GM19463 (cell line): Measurements from ENCODE around the gene GCNT2.
"Not testable (repeated sequence)": the region's sequence is repeated elsewhere in the genome, so short reads cannot be mapped to it uniquely, and the experiment has no call there.

Source experiments
- ATAC-seq: cut with Tn5 transposase; IDR thresholded peaks from one replicate; pipeline ENCODE4 v1.9.1; 2021; ENCODE audit warnings: mild to moderate bottlenecking, moderate library complexity; ENCODE audit not compliant: unreplicated experiment

The GCNT2 gene

GRCh38 chr6:10521104-10521808 lies at the start of gene GCNT2:
Gene GCNT2 (plus strand): TSS chr6:10521351. CDS start chr6:10528912, 7,561 bp downstream.
- ATAC-seq, result peak; percentile 66

GRCh38 chr6:10472634-10473033 lies 48.5 kb upstream of the GCNT2 start:
- no peak for ATAC-seq

GRCh38 chr6:10478187-10479040 lies 42.7 kb upstream of the GCNT2 start:
- peak; percentile 55 for ATAC-seq

- no peak for ATAC-seq
These were observed 41.0 kb upstream of the GCNT2 start for GRCh38 chr6:10479939-10480700.

DNA sequence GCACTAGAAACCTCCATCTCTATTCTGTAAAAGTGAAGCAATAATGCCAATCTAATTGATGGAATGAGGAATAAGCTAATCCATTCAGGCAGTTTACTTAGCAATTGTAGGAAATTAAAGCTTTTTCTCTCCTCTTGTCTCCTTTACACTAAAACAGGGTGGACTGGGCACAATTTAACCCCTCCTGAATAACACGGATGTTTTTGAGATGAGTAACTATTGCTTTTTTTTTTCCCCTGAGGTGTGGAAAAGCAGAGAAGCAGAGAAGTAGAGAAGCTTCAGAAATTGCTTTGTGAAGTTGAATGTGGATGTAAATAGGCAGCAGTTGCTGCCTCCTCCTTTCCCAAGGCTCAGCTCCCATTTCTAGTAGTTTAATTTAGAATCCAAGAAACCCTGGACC lies 40.0 kb upstream of the GCNT2 start:
- ATAC-seq, result no peak

DNA sequence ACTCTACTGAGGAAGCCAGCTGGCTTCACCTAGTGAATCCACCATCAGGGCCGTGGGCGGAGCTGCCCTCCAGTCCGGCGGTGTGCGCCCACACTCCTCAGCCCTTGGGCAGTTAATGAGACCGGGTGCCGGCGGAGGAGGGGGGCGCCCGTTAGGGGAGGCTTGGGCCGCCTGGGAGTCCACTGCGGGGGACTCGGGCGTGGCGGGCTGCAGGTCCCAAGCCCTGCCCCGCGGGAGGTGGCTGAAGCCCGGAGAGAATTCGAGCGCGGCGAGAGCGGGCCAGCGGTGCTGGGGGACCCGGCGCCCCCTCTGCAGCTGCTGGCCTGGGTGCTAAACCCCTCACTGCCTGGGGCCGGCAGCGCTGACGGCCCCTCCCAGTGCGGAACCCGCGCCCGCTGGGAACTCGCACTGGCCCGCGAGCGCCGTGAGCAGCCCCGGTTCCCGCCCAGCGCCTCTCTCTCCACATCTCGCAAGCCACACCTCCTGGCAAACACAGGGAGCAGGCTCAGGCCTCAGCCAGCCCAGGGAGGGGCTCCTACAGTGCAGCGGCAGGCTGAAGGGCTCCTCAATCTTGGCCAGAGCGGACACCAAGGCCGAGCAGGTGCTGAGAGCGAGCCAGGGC lies 38.4 kb upstream of the GCNT2 start:
- ATAC-seq, result no peak

GRCh38 chr6:10484912-10485311 lies 36.2 kb upstream of the GCNT2 start:
- no peak for ATAC-seq

DNA sequence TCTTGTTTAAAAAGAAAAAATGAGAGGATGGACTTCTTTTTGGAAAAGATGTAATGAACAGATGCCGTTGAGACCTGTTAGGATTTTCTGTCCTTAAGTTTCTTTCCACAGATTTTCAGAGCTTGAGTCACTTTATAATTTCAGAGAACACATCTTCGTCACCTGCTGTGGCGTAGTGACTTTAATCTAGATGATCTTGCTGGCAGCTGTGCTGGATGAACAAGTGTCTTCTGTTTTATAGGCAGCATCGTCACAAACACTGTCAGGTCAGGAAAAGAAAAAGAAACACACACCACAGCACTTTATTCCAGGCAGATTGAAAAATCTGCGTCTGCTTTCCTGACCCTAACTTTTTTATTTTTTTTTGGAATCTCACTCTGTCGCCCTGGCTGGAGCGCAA lies 35.7 kb upstream of the GCNT2 start:
- no peak for ATAC-seq

DNA sequence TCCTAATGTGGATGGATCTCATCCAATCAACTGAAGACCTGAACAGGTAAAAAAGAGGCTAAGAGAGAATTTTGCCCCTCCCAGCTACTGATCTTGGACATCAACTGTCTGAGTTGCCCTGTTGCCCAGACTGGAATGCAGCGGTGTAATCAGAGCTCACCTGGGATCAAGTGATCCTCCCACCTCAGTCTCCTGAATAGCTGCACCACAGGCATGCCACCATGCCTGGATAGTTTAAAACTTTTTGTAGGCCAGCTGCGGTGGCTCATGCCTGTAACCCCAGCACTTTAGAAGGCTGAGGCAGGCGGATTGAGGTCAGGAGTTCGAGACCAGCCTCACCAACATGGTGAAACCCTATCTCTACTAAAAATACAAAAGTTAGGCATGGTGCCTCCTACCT lies 34.9 kb upstream of the GCNT2 start:
- ATAC-seq, result no peak

- not testable (repeated sequence) for ATAC-seq
These were observed 34.1 kb upstream of the GCNT2 start for GRCh38 chr6:10486944-10487588.

GRCh38 chr6:10487668-10488327 lies 33.4 kb upstream of the GCNT2 start:
- ATAC-seq, result no peak

- no peak for ATAC-seq
These were observed 29.7 kb upstream of the GCNT2 start for GRCh38 chr6:10491463-10491862.

GRCh38 chr6:10491905-10492304 lies 29.2 kb upstream of the GCNT2 start:
- ATAC-seq, result not testable (repeated sequence)

DNA sequence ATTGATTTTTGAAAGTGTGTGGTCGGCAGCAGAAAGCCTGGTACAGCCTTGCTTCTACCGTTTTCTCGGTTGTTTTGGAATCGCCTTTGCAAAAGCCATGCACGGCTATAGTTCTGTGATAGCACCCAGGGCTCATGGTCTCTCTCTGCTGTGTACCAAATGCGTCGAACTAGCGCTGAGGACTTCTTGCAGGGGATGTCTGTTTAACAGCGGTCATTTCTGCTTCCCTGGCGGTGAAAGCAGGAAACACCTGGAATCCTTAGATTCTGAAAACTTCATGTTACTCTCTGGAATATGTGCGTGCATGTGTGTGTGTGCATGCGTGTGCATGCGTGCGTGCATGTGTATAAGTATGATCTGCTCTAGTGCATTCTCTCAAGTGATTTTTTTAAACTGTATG lies 26.1 kb upstream of the GCNT2 start:
- ATAC-seq, result no peak

- ATAC-seq, result no peak
These were observed 15.6 kb upstream of the GCNT2 start for GRCh38 chr6:10505529-10505928.

- no peak for ATAC-seq
These were observed 13.9 kb upstream of the GCNT2 start for GRCh38 chr6:10507298-10507697.

DNA sequence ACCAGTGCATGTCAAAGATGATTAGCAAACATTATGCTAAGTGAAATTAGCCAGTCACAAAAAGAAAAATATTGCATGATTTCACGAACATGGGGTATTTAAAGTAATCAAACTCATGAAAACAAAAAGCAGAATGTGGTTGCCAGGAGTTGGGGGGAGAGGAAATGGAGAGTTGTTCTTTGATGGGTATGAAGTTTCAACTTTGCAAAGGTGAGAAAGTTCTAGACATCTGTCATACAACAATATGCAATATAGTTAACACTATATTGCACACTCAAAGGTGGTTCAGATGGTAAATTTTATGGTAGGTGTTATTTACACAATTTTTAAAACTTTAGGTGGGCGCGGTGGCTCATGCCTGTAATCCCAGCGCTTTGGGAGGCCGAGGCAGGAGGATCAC lies 13.4 kb upstream of the GCNT2 start:
- no peak for ATAC-seq

DNA sequence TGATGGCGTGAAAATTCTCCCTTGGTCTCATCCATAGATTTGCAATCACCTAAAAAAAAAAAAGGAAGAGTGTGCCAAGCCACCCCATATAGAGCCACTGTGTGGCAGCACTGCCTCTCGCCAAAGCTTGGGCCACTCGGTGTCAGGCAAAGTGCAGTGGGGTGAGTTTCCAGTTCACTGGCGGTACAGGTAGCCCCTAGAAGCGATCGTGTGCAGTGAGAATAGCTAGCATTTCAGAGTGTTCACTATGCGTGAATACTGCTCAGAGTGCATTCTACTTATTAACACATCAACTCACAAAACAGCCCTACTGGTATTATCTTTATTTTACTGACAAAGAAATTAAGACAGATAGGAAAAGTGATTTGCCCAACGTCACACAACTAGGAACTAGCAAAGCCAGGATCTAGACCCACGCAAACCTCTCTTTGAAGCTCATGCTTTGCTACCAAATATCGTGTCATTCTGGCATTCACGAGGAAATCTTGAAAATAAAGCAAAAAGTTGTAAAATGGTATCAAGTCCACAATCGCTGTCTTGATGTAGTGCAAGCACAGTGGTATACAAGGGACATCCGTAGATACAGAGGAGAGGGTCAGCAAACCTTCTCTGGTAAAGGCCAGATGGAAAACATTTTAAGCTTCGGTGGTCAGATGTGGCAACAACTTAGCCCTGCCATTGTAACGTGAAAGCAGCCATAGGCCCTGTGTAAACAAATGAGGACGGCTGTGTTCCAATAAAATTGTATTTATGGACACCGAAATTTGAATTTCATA lies 10.4 kb upstream of the GCNT2 start:
- ATAC-seq, result peak; percentile 97

DNA sequence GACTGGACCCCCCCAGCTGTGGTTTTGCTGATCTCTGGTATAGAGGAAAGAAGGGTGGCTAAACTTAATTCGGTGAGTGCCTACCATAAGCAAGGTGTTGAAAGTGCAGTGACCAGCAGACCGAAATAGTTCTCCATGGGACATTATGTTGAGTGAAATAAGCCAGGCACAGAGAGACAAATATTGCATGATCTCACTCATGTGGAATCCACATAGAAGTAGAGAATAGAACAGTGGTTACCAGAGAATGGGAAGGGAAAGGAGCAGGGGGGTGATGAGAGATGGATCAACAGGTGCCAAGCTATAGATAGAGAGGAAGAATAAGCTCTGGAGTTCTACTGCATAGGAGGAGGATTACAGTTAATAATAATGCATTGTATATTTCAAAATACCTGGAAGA lies 9.7 kb upstream of the GCNT2 start:
- ATAC-seq, result no peak
